ENCODE measurements around the gene GAREM1.

GAREM1 gene

GRCh38 chr18:32425466-32425865, 45.2 kb downstream of the GAREM1 start:
- FAIRE-seq = no peak
- no peak for DNase-seq (ENCODE audit: low spot score)

GRCh38 chr18:32424696-32425095, 46.0 kb downstream of the GAREM1 start:
- FAIRE-seq (no peak), DNase-seq (ENCODE audit: low spot score) (no peak)

- no peak for FAIRE-seq
- no peak for DNase-seq (ENCODE audit: low spot score)
Measured at GRCh38 chr18:32422978-32423740, 47.5 kb downstream of the GAREM1 start.

GRCh38 chr18:32422201-32422600, 48.5 kb downstream of the GAREM1 start:
- no peak for FAIRE-seq
- DNase-seq (ENCODE audit: low spot score) = no peak

GRCh38 chr18:32420084-32420750, 50.5 kb downstream of the GAREM1 start:
- FAIRE-seq (no peak), DNase-seq (ENCODE audit: low spot score) (no peak)

GRCh38 chr18:32418148-32418547, 52.5 kb downstream of the GAREM1 start:
- FAIRE-seq (no peak), DNase-seq (ENCODE audit: low spot score) (no peak)

- no peak for DNase-seq (ENCODE audit: low spot score)
- no peak for FAIRE-seq
Measured at GRCh38 chr18:32405588-32405987, 65.1 kb downstream of the GAREM1 start.

GRCh38 chr18:32401621-32402020, 69.1 kb downstream of the GAREM1 start:
- no peak for FAIRE-seq
- DNase-seq (ENCODE audit: low spot score) = no peak

GRCh38 chr18:32393407-32393806, 77.3 kb downstream of the GAREM1 start:
- FAIRE-seq (no peak), DNase-seq (ENCODE audit: low spot score) (no peak)

GRCh38 chr18:32391126-32391525, 79.6 kb downstream of the GAREM1 start:
- DNase-seq (ENCODE audit: low spot score) (no peak), FAIRE-seq (no peak)

GRCh38 chr18:32389858-32390257, 80.8 kb downstream of the GAREM1 start:
- FAIRE-seq (no peak), DNase-seq (ENCODE audit: low spot score) (no peak)

GRCh38 chr18:32389191-32389590, 81.5 kb downstream of the GAREM1 start:
- DNase-seq (ENCODE audit: low spot score) (no peak), FAIRE-seq (no peak)

GRCh38 chr18:32386471-32386870, 84.2 kb downstream of the GAREM1 start:
- FAIRE-seq = no peak
- DNase-seq (ENCODE audit: low spot score) = no peak

- DNase-seq (ENCODE audit: low spot score) (peak; percentile 12), FAIRE-seq (no peak)
Measured at GRCh38 chr18:32383050-32383819, 87.4 kb downstream of the GAREM1 start.

- FAIRE-seq (no peak), DNase-seq (ENCODE audit: low spot score) (no peak)
Measured at GRCh38 chr18:32381761-32382160, 88.9 kb downstream of the GAREM1 start.

GRCh38 chr18:32380559-32380958, 90.1 kb downstream of the GAREM1 start:
- DNase-seq (ENCODE audit: low spot score) (no peak), FAIRE-seq (no peak)

- FAIRE-seq = no peak
- DNase-seq (ENCODE audit: low spot score) = no peak
Measured at GRCh38 chr18:32379891-32380290, 90.8 kb downstream of the GAREM1 start.

GRCh38 chr18:32378705-32379104, 92.0 kb downstream of the GAREM1 start:
- DNase-seq (ENCODE audit: low spot score) (no peak), FAIRE-seq (no peak)

GRCh38 chr18:32373995-32374394, 96.7 kb downstream of the GAREM1 start:
- FAIRE-seq (no peak), DNase-seq (ENCODE audit: low spot score) (peak; percentile 4)

GRCh38 chr18:32373505-32373904, 97.2 kb downstream of the GAREM1 start:
- no peak for FAIRE-seq
- no peak for DNase-seq (ENCODE audit: low spot score)

GRCh38 chr18:32372381-32373061, 98.2 kb downstream of the GAREM1 start:
- DNase-seq (ENCODE audit: low spot score) = no peak
- FAIRE-seq = no peak

- no peak for DNase-seq (ENCODE audit: low spot score)
- FAIRE-seq = no peak
Measured at GRCh38 chr18:32372047-32372380, 98.7 kb downstream of the GAREM1 start.
